Suppressor macrophage (primary cell): ENCODE data around the gene KLHL22.
"Not testable (repeated sequence)": the region's sequence is repeated elsewhere in the genome, so short reads cannot be mapped to it uniquely, and the experiment has no call there.

Experiments
- DNase-seq, 4 experiments: peaks; one replicate each; pipeline ENCODE4 v3.0.0-alpha.2; 2020 to 2022

The KLHL22 gene

GRCh38 chr22:20503816-20504215 lies 8.2 kb upstream of the KLHL22 start:
- DNase-seq = no peak

DNA sequence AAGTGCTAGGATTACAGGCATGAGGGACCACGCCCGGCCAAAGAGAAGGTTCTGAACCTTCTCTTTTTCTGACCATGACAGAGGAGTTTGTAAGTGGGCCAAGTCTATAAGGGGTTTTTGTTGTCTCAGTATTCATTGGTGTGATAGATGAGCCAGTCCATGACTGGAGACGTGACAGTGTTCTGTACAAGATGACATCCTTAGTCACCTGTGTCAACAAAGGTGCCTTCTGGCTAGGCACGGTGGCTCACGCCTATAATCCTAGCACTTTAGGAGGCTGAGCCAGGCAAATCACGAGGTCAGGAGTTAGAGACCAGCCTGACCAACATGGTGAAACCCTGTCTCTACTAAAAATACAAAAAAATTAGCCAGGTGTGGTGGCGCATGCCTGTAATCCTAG lies 4.2 kb upstream of the KLHL22 start:
- DNase-seq = no peak

GRCh38 chr22:20498913-20499312 lies 3.3 kb upstream of the KLHL22 start:
- no peak for DNase-seq

DNA sequence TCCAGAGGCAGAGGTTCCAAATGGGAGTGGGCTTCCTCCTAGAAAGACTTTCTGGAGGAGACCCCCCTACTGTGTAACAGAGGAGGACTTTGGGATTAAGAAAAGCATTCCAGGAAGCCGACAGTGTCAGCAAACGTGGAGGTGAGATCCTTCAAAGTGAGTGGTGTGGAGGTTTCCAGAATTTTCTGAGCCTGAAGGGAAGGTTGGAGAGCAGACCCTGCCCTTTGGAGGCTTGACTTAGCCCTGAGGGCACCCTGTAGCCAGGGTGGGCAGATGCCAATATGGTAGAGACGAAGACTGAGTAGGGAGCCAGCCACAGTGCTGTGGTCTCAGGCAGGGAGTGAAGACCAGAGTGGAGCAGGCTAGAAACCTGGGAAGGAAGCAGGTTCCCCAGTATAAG lies 1.8 kb upstream of the KLHL22 start:
- DNase-seq = no peak

- DNase-seq = peak; percentile 96 to 99 (median 98)
Observed at GRCh38 chr22:20495861-20496681, 476 bp upstream of the KLHL22 start.

DNA sequence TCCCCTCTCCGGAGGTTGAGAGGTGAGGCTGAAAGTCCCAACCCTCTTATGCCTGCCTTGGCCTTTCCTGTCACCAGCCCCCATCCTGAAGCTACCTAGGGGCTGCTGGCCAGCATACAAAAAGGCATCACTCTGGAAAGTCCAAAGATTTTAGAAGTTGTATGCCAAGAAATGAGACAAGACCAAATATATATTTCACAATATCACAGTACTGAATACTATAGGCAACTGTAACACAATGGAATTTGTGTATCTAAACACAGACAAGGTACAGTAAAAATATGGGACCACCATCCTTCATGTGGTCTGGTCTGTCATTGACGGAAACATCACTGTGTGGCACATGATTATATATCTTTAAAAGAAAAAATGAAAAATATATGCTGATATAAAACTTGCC lies 4.2 kb downstream of the KLHL22 start:
- DNase-seq = no peak

GRCh38 chr22:20490941-20491307 lies 4.7 kb downstream of the KLHL22 start:
- DNase-seq = no peak

- no peak for DNase-seq
Observed at GRCh38 chr22:20490183-20490940, 5.2 kb downstream of the KLHL22 start.

DNA sequence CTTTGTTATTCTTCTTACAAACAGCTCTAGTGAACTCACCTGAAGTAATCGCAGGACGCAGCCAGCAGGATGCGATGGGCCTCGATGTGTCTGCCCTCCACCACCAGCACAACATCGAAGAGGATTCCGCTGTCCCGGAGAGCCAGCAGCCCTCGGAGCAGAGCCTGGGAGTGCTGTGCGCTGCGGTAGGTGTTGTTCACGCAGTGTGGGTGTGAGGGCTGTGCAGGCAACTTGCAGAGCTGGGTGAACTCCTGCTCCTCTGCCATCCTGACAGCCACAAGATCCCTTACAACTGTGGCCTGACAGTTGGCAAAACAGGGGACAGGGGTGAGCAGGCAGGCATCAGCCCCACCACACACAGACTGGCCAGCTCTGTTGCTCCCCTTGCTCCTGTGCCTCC lies 6.6 kb downstream of the KLHL22 start:
- no peak for DNase-seq

GRCh38 chr22:20487715-20488114 lies 7.9 kb downstream of the KLHL22 start:
- no peak for DNase-seq

DNA sequence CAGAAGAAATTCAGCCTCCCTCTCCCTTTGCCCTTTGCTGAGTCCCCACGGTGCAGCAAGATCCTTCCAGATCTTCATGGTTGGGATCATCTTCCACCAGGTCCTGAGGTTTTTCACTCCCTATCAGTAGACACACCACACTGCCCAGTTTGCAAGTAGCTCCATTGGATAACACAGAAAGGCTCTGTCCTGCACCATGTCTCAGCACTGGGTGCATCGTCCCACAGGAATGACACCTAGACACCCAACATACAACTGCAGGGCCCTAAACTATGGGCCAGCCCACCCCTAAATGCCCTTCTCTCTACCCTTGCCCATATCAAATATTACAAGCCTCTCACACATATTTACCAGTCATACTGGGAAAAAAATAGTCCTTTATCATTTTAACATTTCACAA lies 9.4 kb downstream of the KLHL22 start:
- DNase-seq = no peak

- DNase-seq = no peak
Observed at GRCh38 chr22:20484948-20485683, 10.5 kb downstream of the KLHL22 start.

GRCh38 chr22:20483771-20484170 lies 11.8 kb downstream of the KLHL22 start:
- no peak for DNase-seq

GRCh38 chr22:20483143-20483506 lies 12.5 kb downstream of the KLHL22 start:
- DNase-seq = not testable (repeated sequence)

DNA sequence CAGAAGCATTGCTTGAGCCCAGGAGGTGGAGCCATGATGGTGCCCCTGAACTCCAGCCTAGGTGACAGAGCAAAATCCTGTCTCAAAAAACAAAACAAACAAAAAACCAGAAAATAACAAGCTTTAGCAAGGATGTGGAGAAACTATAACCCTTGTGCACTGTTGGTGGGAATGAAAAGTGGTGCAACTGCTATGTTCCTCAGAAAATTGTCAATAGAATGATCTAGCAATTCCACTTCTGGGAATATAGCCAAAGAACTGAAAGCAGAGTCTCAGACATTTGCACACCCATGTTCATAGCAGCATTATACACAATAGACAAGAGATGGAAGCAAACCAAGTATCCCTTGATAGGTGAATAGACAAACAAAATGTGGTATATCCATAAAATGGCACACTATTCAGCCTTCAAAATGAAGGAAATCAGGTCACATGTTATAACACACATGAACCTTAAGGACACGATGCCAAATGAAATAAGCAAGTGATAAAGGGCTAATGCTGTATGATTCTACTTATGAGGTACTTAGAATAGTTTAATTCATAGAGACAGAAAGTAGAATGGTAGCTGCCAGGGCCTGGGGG lies 15.9 kb downstream of the KLHL22 start:
- DNase-seq = no peak

GRCh38 chr22:20478059-20478458 lies 17.5 kb downstream of the KLHL22 start:
- not testable (repeated sequence) for DNase-seq

- DNase-seq = not testable (repeated sequence)
Observed at GRCh38 chr22:20475569-20475968, 20.0 kb downstream of the KLHL22 start.

DNA sequence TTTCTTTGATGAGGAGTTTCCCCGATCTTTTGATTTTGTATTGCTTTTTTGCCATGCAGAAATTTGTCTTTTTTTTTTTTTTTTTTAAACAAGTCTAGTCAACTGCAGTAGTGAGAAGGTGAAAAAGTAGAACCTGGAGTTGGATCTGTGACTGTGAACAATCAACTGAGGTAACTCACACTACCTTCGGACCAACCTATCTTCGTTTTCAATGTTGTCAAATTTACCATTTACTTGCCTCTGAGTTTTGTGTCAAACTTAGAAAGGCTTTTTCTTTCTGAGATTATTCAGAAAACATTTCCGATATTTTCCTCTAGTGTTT lies 20.5 kb downstream of the KLHL22 start:
- DNase-seq = no peak

GRCh38 chr22:20472629-20473442 lies 22.8 kb downstream of the KLHL22 start:
- no peak for DNase-seq

GRCh38 chr22:20471126-20471833 lies 24.3 kb downstream of the KLHL22 start:
- no peak for DNase-seq

DNA sequence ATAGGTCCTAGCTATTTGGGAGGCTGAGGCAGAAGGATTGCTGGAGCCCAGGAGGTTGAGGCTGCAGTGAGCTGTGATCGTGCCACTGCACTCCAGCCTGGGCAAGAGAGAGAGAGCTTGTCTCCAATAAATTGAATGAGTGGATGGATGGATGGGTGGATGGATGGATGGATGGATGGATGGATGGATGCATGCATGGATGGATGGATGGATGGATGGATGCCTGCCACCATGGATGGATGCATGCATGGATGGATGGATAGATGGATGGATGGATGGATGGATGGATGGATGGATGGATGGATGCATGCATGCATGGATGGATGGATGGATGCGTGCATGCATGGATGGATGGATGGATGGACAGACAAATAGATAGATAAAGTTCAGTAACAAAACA lies 25.1 kb downstream of the KLHL22 start:
- DNase-seq = not testable (repeated sequence)
